GM19099 (cell line): ENCODE measurements around the gene NHSL2.

Experiments
- POLR2A ChIP-seq: IDR thresholded peaks from 3 replicates; pipeline ENCODE4 v1.6.1; 2011; ENCODE audit warnings: low read depth; ENCODE audit not compliant: insufficient read length; ENCODE audit errors: extremely low read depth

NHSL2 gene

DNA sequence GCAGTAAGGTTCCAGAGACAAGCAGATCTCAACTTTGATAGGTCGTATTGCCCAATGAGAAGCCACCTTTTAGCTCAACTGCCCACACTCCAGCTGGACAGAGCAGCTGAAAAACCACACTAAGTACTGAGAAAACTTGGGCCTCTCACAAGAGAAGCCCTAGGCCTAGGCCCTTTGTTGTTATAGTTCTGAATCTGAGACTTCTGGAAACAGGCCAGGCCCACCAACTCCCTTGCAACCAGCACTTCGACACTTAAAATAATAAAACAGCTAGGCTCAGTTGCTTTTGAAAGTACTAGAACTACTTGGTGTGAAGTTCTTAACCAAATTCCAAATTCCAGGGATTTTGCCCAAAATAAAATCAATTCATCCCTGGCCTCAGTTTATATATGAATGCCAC is 234.5 kb downstream of the NHSL2 start:
- no peak for TF ChIP-seq POLR2A

DNA sequence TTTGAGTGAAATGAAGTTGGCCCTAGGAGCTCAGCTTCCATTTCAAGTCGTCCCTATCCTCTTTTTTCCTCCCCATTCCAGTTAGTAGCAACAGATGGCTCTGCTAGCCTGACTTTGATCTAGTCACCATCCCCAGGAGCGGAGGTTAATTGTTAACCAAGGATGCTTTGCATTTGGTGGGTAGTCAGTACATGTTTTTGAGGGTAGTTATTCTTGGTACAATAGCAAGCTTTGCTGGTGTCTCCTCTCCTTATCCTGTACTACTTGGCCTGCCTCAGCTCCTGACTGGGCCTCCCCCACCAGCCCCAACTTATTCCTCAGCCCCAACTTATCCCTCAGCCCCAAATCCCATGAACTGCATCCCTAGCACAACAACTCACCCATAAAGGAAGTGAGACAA is 235.9 kb downstream of the NHSL2 start:
- no peak for TF ChIP-seq POLR2A

GRCh38 chrX:72158773-72159172 is 248.1 kb downstream of the NHSL2 start:
- TF ChIP-seq POLR2A = no peak

GRCh38 chrX:72159769-72160168 is 249.1 kb downstream of the NHSL2 start:
- TF ChIP-seq POLR2A = no peak

GRCh38 chrX:72165551-72165950 is 254.9 kb downstream of the NHSL2 start:
- no peak for TF ChIP-seq POLR2A

DNA sequence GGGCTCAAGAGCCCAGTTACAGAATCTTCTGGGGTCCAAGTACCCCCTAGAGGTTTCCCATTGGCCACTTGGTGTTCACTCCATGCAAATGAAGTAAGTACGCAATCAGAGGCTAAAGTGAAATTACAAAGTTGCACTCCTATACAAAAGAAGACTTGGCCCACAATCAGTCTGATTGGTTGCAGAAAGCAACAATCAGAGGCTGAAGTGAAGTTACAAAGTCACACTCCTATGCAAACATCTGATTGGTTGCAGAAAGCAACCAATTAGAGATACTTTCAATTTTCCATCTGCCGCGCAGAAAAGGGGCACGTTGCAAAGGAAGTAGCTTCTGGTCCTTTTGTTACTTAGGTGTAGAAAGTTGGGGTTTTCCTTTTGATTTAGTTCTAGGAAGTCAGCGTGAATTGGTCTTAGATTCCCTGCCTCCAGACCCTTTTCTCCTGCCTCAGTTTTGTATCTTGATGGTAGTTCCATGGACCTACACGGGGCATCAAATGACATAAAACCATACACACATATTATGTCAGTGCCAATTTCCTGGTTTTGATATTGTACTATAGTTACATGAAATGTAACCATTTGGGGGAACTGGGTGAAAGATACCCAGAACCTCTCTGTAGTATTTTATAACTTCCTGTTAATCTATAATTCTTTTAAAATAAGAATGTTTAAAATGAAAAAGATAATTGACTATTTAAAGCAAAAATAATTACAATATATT is 258.5 kb downstream of the NHSL2 start:
- no peak for TF ChIP-seq POLR2A

DNA sequence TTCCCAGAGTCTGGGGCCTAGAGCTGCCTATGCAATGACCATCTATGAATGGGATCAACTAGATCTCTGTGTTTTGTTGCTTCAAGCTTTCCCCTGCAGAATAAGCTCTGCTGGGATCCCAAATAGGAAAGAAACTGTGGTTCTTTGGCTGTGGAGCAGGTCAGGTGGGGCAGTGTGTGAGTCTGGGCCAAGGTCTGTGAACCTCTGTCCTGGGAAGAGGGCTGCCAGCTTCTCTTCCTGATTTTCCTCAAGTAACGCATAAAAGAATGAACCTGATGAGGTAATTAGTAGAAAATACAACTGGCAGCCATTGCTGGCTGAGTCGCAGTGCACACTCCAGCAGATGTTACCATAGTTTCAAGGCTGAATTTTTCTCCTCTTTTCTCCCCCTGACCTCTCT is 266.3 kb downstream of the NHSL2 start:
- TF ChIP-seq POLR2A = no peak

DNA sequence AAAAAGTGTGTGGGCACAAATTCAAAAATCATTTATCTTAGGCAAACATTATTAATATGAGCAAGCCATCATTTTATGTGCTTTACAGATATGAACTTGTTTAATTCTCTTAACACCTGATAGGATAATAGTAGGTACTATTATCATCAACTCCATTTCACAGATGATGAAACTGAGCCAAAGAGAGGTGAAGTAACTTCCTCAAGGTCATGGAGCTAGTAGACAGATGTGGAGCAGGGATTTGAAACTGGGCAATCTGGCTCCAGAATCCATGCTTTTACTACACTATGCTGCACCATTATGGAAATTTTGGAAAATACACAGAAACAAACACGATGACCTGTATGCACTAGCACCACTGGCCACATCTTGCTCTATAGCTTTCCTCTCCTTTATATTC is 269.9 kb downstream of the NHSL2 start:
- no peak for TF ChIP-seq POLR2A

DNA sequence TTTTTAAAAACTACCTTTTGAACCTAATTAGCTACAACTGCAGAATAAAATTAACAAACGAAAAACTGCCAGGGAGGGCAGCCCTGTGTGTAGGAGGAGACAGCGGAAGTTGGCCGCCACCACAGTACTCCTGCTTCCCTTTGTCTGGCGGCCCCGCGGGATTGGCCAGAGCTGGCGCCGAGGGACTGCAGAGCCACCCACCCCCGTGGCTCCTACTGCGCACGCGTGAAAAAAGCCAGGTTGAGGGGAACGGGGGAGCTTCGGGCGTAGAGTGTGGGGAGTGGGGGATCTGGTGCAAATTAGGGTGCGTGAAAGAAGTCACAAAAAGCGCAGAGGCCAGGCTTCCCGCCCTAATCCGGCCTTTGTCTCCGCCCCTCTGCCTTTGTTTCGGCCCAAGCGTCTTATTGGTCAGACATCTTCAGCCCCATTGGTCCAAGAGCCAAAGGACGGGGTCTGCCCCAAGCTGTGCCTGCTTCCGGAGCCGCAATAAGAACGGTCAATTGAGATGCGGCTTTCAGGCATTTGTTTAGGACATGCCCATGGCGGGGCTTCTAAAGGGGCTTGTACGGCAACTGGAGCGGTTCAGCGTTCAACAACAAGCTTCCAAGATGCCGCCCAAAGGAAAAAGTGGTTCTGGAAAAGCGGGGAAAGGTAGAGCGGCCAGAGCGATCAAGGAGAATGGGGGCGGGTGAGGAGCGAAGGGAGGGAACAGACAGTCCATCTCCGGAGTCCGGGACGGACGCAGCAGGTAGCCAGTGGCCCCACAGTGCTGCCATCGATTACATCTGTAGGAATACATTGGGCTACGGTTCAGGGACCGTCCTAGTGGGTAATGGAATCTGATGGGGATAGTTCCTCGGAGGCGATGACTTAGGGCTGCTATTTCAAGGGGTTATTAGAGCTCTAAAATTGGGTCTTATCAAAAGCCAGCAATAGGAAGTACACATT is 270.8 kb downstream of the NHSL2 start, which contains the start of gene PIN4:
TSS of gene PIN4 (plus strand) at position 580 of the 948 bp plus-strand sequence. CDS start at position 609, 29 bp downstream.
- peak; percentile 60 for TF ChIP-seq POLR2A

DNA sequence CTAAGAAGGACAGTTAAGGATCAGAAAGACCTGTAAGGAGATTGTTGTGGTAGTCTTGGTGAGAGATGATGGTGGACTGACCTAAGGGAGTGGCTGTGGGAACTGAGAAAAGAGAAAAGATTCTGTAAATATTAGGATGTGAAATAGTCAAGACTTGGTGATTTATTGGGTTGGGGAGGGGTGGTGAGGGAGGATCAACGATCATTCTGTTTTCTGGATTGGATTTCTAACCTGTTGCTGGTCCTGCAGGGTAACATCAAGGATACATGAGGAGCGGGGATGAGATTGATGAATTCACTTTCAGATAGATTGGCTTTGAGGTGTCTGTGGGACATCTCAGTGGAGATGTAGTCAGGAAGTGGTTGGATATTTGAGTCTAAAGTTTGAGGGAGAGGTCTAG is 272.3 kb downstream of the NHSL2 start:
- no peak for TF ChIP-seq POLR2A

GRCh38 chrX:72201836-72202536 is 291.3 kb downstream of the NHSL2 start:
- TF ChIP-seq POLR2A = no peak
